HCT116 (cell line): ENCODE data around the gene SRSF7. TPM values are rescaled to one million over a fixed set of nuclear protein-coding genes. Genes with fewer than 3 reads are reported as not detected.

ENCODE experiments used
- ATAC-seq: fragments of 200-7000 bp; cut with Tn5 transposase; 2 replicates; pipeline ENCODE4 v1.9.1; 2020; ENCODE audit warnings: mild to moderate bottlenecking, moderate library complexity
- BruUV-seq: library from RNA; stranded (reverse); fragments of 400-500 nt; replicated peaks from 2 replicates; lab custom pipeline; 2021; lab: Mats Ljungman, UMichigan
- CTCF ChIA-PET: fragments of 300-600 bp; sonication (Branson Sonifier 250); formaldehyde crosslinking; loops from one replicate; lab custom pipeline; 2021; ENCODE audit warnings: antibody characterized with exemption; lab: Charles Lee
- POLR2A ChIA-PET: fragments of 300-600, 350-600 bp; sonication (Branson Sonifier 250); formaldehyde crosslinking; loops from one replicate; lab custom pipeline; 2021; ENCODE audit warnings: antibody characterized with exemption; lab: Charles Lee
- RAD21 ChIA-PET, 2 experiments: fragments of 300-600 bp; sonication (Branson Sonifier 250); formaldehyde crosslinking; loops; one replicate each; lab custom pipeline; 2023; ENCODE audit warnings: low total read pairs in 2 of 2; ENCODE audit not compliant: uncharacterized antibody in 2 of 2, unreplicated experiment in 2 of 2, low non-redundant PET in 1 of 2; lab: Charles Lee
- DNase-seq: peaks from one replicate; pipeline ENCODE4 v3.0.0-alpha.2; 2010; ENCODE audit warnings: low read depth, low spot score
- H2AFZ ChIP-seq: fragments of 200-600 bp; shearing (Covaris generic), sonication (generic); 2 replicates; pipeline ENCODE4 v1.6.1; 2017; ENCODE audit warnings: low read depth, mixed run types, mixed read lengths, antibody characterized with exemption, low read length; ENCODE audit not compliant: poor library complexity, severe bottlenecking
- H3K27ac ChIP-seq: 2 replicates; pipeline ENCODE4 v1.5.1; 2012; ENCODE audit warnings: low read depth, low read length
- H3K27me3 ChIP-seq: fragments of 200-600 bp; sonication (generic); 2 replicates; pipeline ENCODE4 v1.6.1; 2016; ENCODE audit warnings: mixed run types, low read length, mixed read lengths; ENCODE audit not compliant: insufficient read depth
- H3K36me3 ChIP-seq, 2 experiments: fragments of 200-500 bp in 1 of 2; fragments of 200-600 bp in 1 of 2; sonication (Bioruptor generic) in 1 of 2; sonication (generic) in 1 of 2; 2 replicates each; pipeline versions ENCODE4 v1.5.1 to v1.6.1; 2014 to 2016; ENCODE audit warnings: low read length in 2 of 2, inconsistent platforms in 1 of 2, mixed read lengths in 1 of 2, mixed run types in 1 of 2; ENCODE audit not compliant: insufficient read depth in 2 of 2, control insufficient read depth in 1 of 2
- H3K4me1 ChIP-seq, 2 experiments: fragments of 200-600 bp in 1 of 2; sonication (generic) in 1 of 2; 2 replicates each; pipeline versions ENCODE4 v1.5.1 to v1.6.1; 2012 to 2017; ENCODE audit warnings: low read length in 2 of 2, inconsistent platforms in 1 of 2, mild to moderate bottlenecking in 1 of 2, mixed read lengths in 1 of 2, mixed run types in 1 of 2, moderate library complexity in 1 of 2; ENCODE audit not compliant: insufficient read depth in 2 of 2, control insufficient read depth in 1 of 2
- H3K4me2 ChIP-seq: fragments of 200-600 bp; sonication (generic); 2 replicates; pipeline ENCODE4 v1.6.1; 2017; ENCODE audit warnings: mixed run types, low read length, mixed read lengths
- H3K4me3 ChIP-seq, 2 experiments: fragments of 200-600 bp in 1 of 2; sonication (generic) in 1 of 2; replicated peaks in 1 of 2; 2 replicates each; pipeline ENCODE4 v1.5.1; 2011 to 2016; ENCODE audit warnings: low read length in 2 of 2, control low read depth in 1 of 2, low read depth in 1 of 2, mild to moderate bottlenecking in 1 of 2, mixed read lengths in 1 of 2, mixed run types in 1 of 2
- H3K79me2 ChIP-seq: fragments of 200-600 bp; sonication (generic); 2 replicates; pipeline ENCODE4 v1.6.1; 2017; ENCODE audit warnings: mild to moderate bottlenecking, mixed run types, low read length, moderate library complexity, mixed read lengths; ENCODE audit not compliant: insufficient read depth
- H3K9ac ChIP-seq: fragments of 200-600 bp; sonication (generic); 2 replicates; pipeline ENCODE4 v1.6.1; 2016; ENCODE audit warnings: low read length, mixed read lengths
- H3K9me2 ChIP-seq: fragments of 200-600 bp; sonication (generic), shearing (Covaris generic); 2 replicates; pipeline ENCODE4 v1.6.1; 2017; ENCODE audit warnings: mixed run types, mild to moderate bottlenecking, moderate library complexity; ENCODE audit not compliant: insufficient read depth
- H3K9me3 ChIP-seq, 2 experiments: fragments of 200-500 bp in 1 of 2; fragments of 200-600 bp in 1 of 2; sonication (Bioruptor generic) in 1 of 2; sonication (generic) in 1 of 2; 2 replicates each; pipeline ENCODE4 v1.6.1; 2014 to 2017; ENCODE audit warnings: low read length in 2 of 2, mixed read lengths in 2 of 2, inconsistent platforms in 1 of 2, low read depth in 1 of 2, mild to moderate bottlenecking in 1 of 2, mixed run types in 1 of 2, moderate library complexity in 1 of 2; ENCODE audit not compliant: control insufficient read depth in 1 of 2, insufficient read depth in 1 of 2
- H4K20me1 ChIP-seq: fragments of 200-600 bp; sonication (generic), shearing (Covaris generic); 2 replicates; pipeline ENCODE4 v1.6.1; 2017; ENCODE audit warnings: mixed run types, mild to moderate bottlenecking, moderate library complexity; ENCODE audit not compliant: insufficient read depth
- CEBPB ChIP-seq: IDR thresholded peaks from 2 replicates; pipeline ENCODE4 v1.6.1; 2012; ENCODE audit warnings: low read depth
- EGR1 ChIP-seq: IDR thresholded peaks from 2 replicates; pipeline ENCODE4 v1.6.1; 2012; ENCODE audit warnings: low read depth
- EZH2 ChIP-seq: fragments of 200-600 bp; sonication (generic); IDR thresholded peaks from 2 replicates; pipeline ENCODE4 v1.6.1; 2017; ENCODE audit warnings: antibody characterized with exemption, mixed run types
- EZH2phosphoT487 ChIP-seq: fragments of 200-600 bp; IDR thresholded peaks from 2 replicates; pipeline ENCODE4 v1.6.1; 2018; ENCODE audit warnings: antibody characterized with exemption, borderline replicate concordance
- FOSL1 ChIP-seq: IDR thresholded peaks from 2 replicates; pipeline ENCODE4 v1.6.1; 2012; ENCODE audit warnings: low read depth
- POLR2A ChIP-seq: IDR thresholded peaks from 2 replicates; pipeline ENCODE4 v1.7.0; 2011; ENCODE audit warnings: borderline replicate concordance; ENCODE audit not compliant: insufficient read depth, insufficient read length; ENCODE audit errors: extremely low read depth
- SRF ChIP-seq: IDR thresholded peaks from 2 replicates; pipeline ENCODE4 v1.6.1; 2012; ENCODE audit warnings: low read depth
- YY1 ChIP-seq: IDR thresholded peaks from 2 replicates; pipeline ENCODE4 v1.6.1; 2011; ENCODE audit warnings: low read length, low read depth, moderate library complexity, mild to moderate bottlenecking; ENCODE audit not compliant: insufficient replicate concordance; ENCODE audit errors: extremely low read depth
- intact Hi-C: fragments of 100-400 bp; cut with micrococcal nuclease; formaldehyde crosslinking; loops from 2 replicates; pipeline ENCODE4 v1.10.0; 2022
- total RNA-seq: library from RNA; stranded (reverse); gene quantifications from one replicate; pipeline ENCODE4 v1.2.1, GENCODE V29; 2021; ENCODE audit not compliant: unreplicated experiment
- TF ChIP-seq, protein P1 (sequence below): IDR thresholded peaks from 2 replicates; pipeline ENCODE4 v1.6.1; 2011; ENCODE audit warnings: mild to moderate bottlenecking, low read length, moderate library complexity; ENCODE audit not compliant: insufficient replicate concordance; ENCODE audit errors: extremely low read depth
- TF ChIP-seq, protein P2 (sequence below): IDR thresholded peaks from 2 replicates; pipeline ENCODE4 v1.6.1; 2012; ENCODE audit warnings: low read depth

SRSF7 gene
- total RNA-seq, 1 experiment from 2014 or later: 215 TPM

DNA sequence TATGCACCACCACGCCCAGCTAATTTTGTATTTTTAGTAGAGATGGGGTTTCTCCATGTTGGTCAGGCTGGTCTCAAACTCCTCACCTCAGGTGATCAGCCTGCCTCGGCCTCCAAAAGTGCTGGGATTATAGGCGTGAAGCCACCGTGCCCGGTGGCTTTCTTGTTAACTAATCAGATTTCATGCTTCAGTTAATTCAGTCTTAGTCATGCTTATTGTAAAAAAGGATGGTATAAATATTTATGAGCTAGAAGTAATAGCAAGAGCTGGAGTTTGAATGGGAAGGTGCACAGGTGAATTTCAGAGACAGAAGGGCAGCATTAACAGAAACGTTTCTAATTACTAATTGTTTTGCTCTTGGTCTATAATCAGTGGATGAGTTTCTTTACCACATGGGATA is 37.1 kb upstream of the SRSF7 start:
- Histone ChIP-seq H3K36me3 (no peaks in the 10 kb centered on the region), H2AFZ (no peak overlapping the region), H3K27ac (no peak overlapping the region), H3K27me3 (no peaks in the 10 kb centered on the region), H3K4me2 (no peak overlapping the region), H3K9ac (no peak overlapping the region), H3K9me2 (no peaks in the 10 kb centered on the region), H3K79me2 (no peaks in the 10 kb centered on the region), H4K20me1 (no peaks in the 10 kb centered on the region), H3K4me1 (no peaks in the 10 kb centered on the region), H3K9me3 (no peaks in the 10 kb centered on the region), H3K4me3 (no peak overlapping the region)
- TF ChIP-seq EGR1 (no peak), EZH2 (no peak), EZH2phosphoT487 (no peak)
- ChIA-PET CTCF (no interaction called here), POLR2A (interaction anchor here (0.8 kb wide), 1 partner anchor 37 kb away, joined by 3 read pairs; the partner anchor contains the start of gene SRSF7), RAD21 (no interaction called here)
- intact Hi-C loops: no loop called here
- ATAC-seq (no peak), DNase-seq (no peak)
- no TSS peak for BruUV-seq

DNA sequence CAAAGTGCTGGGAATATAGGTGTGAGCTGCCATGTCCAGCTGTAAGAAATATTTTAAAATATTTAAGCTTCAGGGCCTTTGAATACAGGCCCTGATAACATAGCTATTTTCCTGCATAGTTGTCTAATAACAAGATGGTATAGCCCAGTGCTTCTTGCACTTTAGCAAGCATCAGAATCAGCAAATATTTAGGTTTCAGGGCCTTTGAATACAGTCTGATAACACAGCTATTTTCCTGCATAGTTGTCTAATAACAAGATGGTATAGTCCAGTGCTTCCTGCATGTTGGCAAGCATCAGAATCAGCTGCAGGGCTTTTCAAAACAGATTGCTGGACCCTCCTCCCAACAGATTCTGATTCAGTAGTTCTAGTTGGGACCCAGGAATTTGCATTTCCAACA is 32.4 kb upstream of the SRSF7 start:
- TF ChIP-seq, protein P1, sequence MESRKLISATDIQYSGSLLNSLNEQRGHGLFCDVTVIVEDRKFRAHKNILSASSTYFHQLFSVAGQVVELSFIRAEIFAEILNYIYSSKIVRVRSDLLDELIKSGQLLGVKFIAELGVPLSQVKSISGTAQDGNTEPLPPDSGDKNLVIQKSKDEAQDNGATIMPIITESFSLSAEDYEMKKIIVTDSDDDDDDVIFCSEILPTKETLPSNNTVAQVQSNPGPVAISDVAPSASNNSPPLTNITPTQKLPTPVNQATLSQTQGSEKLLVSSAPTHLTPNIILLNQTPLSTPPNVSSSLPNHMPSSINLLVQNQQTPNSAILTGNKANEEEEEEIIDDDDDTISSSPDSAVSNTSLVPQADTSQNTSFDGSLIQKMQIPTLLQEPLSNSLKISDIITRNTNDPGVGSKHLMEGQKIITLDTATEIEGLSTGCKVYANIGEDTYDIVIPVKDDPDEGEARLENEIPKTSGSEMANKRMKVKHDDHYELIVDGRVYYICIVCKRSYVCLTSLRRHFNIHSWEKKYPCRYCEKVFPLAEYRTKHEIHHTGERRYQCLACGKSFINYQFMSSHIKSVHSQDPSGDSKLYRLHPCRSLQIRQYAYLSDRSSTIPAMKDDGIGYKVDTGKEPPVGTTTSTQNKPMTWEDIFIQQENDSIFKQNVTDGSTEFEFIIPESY: no peak
- TF ChIP-seq EGR1 (no peak), CEBPB (no peak), POLR2A (no peak), SRF (no peak), YY1 (no peak), FOSL1 (no peak)
- TF ChIP-seq, protein P2, sequence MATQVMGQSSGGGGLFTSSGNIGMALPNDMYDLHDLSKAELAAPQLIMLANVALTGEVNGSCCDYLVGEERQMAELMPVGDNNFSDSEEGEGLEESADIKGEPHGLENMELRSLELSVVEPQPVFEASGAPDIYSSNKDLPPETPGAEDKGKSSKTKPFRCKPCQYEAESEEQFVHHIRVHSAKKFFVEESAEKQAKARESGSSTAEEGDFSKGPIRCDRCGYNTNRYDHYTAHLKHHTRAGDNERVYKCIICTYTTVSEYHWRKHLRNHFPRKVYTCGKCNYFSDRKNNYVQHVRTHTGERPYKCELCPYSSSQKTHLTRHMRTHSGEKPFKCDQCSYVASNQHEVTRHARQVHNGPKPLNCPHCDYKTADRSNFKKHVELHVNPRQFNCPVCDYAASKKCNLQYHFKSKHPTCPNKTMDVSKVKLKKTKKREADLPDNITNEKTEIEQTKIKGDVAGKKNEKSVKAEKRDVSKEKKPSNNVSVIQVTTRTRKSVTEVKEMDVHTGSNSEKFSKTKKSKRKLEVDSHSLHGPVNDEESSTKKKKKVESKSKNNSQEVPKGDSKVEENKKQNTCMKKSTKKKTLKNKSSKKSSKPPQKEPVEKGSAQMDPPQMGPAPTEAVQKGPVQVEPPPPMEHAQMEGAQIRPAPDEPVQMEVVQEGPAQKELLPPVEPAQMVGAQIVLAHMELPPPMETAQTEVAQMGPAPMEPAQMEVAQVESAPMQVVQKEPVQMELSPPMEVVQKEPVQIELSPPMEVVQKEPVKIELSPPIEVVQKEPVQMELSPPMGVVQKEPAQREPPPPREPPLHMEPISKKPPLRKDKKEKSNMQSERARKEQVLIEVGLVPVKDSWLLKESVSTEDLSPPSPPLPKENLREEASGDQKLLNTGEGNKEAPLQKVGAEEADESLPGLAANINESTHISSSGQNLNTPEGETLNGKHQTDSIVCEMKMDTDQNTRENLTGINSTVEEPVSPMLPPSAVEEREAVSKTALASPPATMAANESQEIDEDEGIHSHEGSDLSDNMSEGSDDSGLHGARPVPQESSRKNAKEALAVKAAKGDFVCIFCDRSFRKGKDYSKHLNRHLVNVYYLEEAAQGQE: no peak
- CTCF ChIA-PET: no interaction called here
- H3K9me3 ChIP-seq: no peaks in the 10 kb centered on the region
- no peaks in the 10 kb centered on the region for H3K9me2 ChIP-seq
- no peak overlapping the region for H3K27ac ChIP-seq
- H4K20me1 ChIP-seq: no peaks in the 10 kb centered on the region
- no peak overlapping the region for H3K9ac ChIP-seq
- H3K79me2 ChIP-seq: peaks cover 8% of the 10 kb centered on the region
- no peak overlapping the region for H3K4me3 ChIP-seq
- POLR2A ChIA-PET: no interaction called here
- no TSS peak for BruUV-seq
- H3K4me2 ChIP-seq: no peak overlapping the region
- RAD21 ChIA-PET: no interaction called here
- DNase-seq: no peak
- no peaks in the 10 kb centered on the region for H3K27me3 ChIP-seq
- H2AFZ ChIP-seq: no peak overlapping the region
- H3K36me3 ChIP-seq: peaks cover 4 to 13% of the 10 kb centered on the region in 2 experiments; a peak in 2 of 4 replicates
- peaks cover 0 to 7% of the 10 kb centered on the region in 2 experiments; a peak in 2 of 4 replicates for H3K4me1 ChIP-seq
- intact Hi-C loops: no loop called here
- no peak for ATAC-seq
